MM.1S (cell line): ENCODE measurements around the gene TP53I3.

Source experiments
- DNase-seq: peaks from one replicate; pipeline ENCODE4 v3.0.0-alpha.2; 2015
- H2AFZ ChIP-seq: fragments of 300-600 bp; sonication (generic); 2 replicates; pipeline ENCODE4 v1.6.0; 2016; ENCODE audit warnings: antibody characterized with exemption, low read length
- H3F3A ChIP-seq: fragments of 300-600 bp; sonication (generic); 2 replicates; pipeline ENCODE4 v1.6.1; 2016; ENCODE audit warnings: mild to moderate bottlenecking, antibody characterized with exemption, low read length, moderate library complexity, mixed read lengths; ENCODE audit not compliant: insufficient read depth
- H3K27ac ChIP-seq: fragments of 300-600 bp; sonication (generic); 2 replicates; pipeline ENCODE4 v1.5.1; 2016; ENCODE audit warnings: mild to moderate bottlenecking, low read length
- H3K27me3 ChIP-seq: fragments of 300-600 bp; sonication (generic); replicated peaks from 2 replicates; pipeline ENCODE4 v1.6.0; 2016; ENCODE audit warnings: low read length; ENCODE audit not compliant: insufficient read depth
- H3K36me3 ChIP-seq: fragments of 300-600 bp; sonication (generic); replicated peaks from 2 replicates; pipeline ENCODE4 v1.6.1; 2016; ENCODE audit warnings: mild to moderate bottlenecking, low read length, mixed read lengths; ENCODE audit not compliant: insufficient read depth
- H3K4me1 ChIP-seq: fragments of 300-600 bp; sonication (generic); 2 replicates; pipeline ENCODE4 v1.6.1; 2016; ENCODE audit warnings: low read length, mixed read lengths
- H3K4me2 ChIP-seq: fragments of 300-600 bp; sonication (generic); 2 replicates; pipeline ENCODE4 v1.6.0; 2016; ENCODE audit warnings: low read depth, low read length
- H3K4me3 ChIP-seq: fragments of 300-600 bp; sonication (generic); 2 replicates; pipeline ENCODE4 v1.5.1; 2016; ENCODE audit warnings: low read length, mixed read lengths
- H3K79me2 ChIP-seq: fragments of 300-600 bp; sonication (generic); 2 replicates; pipeline ENCODE4 v1.6.1; 2016; ENCODE audit warnings: mixed run types, low read length, mixed read lengths
- H3K9ac ChIP-seq: fragments of 300-600 bp; sonication (generic); 2 replicates; pipeline ENCODE4 v1.6.1; 2016; ENCODE audit warnings: low read length, mixed read lengths
- H3K9me2 ChIP-seq: fragments of 300-600 bp; sonication (generic); replicated peaks from 2 replicates; pipeline ENCODE4 v1.6.1; 2016; ENCODE audit warnings: mild to moderate bottlenecking, low read length, mixed read lengths; ENCODE audit not compliant: insufficient read depth
- H3K9me3 ChIP-seq: fragments of 300-600 bp; sonication (generic); replicated peaks from 2 replicates; pipeline ENCODE4 v1.6.1; 2016; ENCODE audit warnings: mild to moderate bottlenecking, low read length, mixed read lengths; ENCODE audit not compliant: insufficient read depth
- H4K20me1 ChIP-seq: fragments of 300-600 bp; sonication (generic); 2 replicates; pipeline ENCODE4 v1.6.1; 2016; ENCODE audit warnings: mild to moderate bottlenecking, low read length, moderate library complexity, mixed read lengths; ENCODE audit not compliant: insufficient read depth
- CTCF ChIP-seq: fragments of 300-600 bp; sonication (generic); IDR thresholded peaks from 2 replicates; pipeline ENCODE4 v1.5.1; 2016; ENCODE audit warnings: antibody characterized with exemption, low read length, mixed read lengths
- EZH2 ChIP-seq: fragments of 300-600 bp; sonication (generic); optimal IDR thresholded peaks from 2 replicates; pipeline ENCODE3; 2017; ENCODE audit warnings: low read depth, mild to moderate bottlenecking, antibody characterized with exemption, low read length, mixed read lengths
- EZH2phosphoT487 ChIP-seq: fragments of 300-600 bp; sonication (generic); IDR thresholded peaks from 2 replicates; pipeline ENCODE4 v1.6.1; 2018; ENCODE audit warnings: antibody characterized with exemption, low read length

TP53I3 gene

GRCh38 chr2:24038786-24039499 lies 45.7 kb downstream of the TP53I3 start:
- H3K4me2 ChIP-seq = no peak overlapping the region
- H2AFZ ChIP-seq = no peak overlapping the region
- TF ChIP-seq EZH2phosphoT487 = no peak
- no peak for TF ChIP-seq EZH2
- TF ChIP-seq CTCF = no peak
- no peak overlapping the region for H3K27ac ChIP-seq
- H3F3A ChIP-seq = no peaks in the 10 kb centered on the region
- H3K9ac ChIP-seq = no peak overlapping the region
- DNase-seq = no peak
- no peaks in the 10 kb centered on the region for H3K36me3 ChIP-seq
- no peaks in the 10 kb centered on the region for H3K79me2 ChIP-seq
- no peaks in the 10 kb centered on the region for H3K9me2 ChIP-seq
- H3K9me3 ChIP-seq = no peaks in the 10 kb centered on the region
- H4K20me1 ChIP-seq = no peaks in the 10 kb centered on the region
- H3K4me1 ChIP-seq = no peaks in the 10 kb centered on the region
- no peak overlapping the region for H3K4me3 ChIP-seq
- no peaks in the 10 kb centered on the region for H3K27me3 ChIP-seq
